Measurements from ENCODE around the gene SLC43A2.
A peak's percentile ranks its signal among the peaks of the same experiment; 100 is the strongest.

SLC43A2 gene

GRCh38 chr17:1644493-1645206 is 16.0 kb upstream of the SLC43A2 start:
- intact Hi-C loops (cut with DNase I), result loop anchor here (5.0 kb wide), 1 partner anchor 72 kb away; no protein-coding TSS in a partner anchor
- DNase-seq, result peak in 1 of 10 donors; percentile 73

DNA sequence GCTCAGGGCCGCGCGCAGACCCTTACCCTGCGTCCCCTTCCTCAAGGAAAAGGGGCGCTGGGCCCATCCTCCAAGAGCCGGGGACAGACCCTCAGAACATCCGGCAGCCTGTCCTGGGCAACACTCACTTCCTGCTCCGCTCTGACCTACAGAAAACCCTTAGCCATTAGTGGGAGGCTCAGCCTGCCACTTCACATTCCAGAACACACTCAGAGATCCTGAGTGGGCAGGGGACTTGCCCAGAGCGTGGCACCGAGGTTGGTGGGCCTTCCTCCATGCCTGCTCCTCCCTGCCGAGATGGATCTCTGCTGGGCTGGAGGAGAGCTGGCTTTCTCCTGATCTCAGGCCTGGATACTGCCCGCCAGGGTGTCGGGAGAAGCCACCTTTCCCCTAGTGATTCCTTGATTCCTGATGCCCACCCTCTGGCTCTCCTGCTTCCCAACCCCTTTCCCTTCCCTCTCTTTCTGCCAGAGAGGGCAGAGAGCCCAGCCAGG is 15.4 kb upstream of the SLC43A2 start:
- DNase-seq, result peak in 1 of 10 donors; percentile 58
- intact Hi-C loops (cut with DNase I), result no loop called here

GRCh38 chr17:1643293-1643998 is 14.8 kb upstream of the SLC43A2 start:
- intact Hi-C loops (cut with DNase I), result no loop called here
- DNase-seq, result peak in 4 of 10 donors; percentile 12 to 90 (median 58)

GRCh38 chr17:1641065-1641403 is 12.4 kb upstream of the SLC43A2 start:
- DNase-seq, result peak in 1 of 10 donors; percentile 77

DNA sequence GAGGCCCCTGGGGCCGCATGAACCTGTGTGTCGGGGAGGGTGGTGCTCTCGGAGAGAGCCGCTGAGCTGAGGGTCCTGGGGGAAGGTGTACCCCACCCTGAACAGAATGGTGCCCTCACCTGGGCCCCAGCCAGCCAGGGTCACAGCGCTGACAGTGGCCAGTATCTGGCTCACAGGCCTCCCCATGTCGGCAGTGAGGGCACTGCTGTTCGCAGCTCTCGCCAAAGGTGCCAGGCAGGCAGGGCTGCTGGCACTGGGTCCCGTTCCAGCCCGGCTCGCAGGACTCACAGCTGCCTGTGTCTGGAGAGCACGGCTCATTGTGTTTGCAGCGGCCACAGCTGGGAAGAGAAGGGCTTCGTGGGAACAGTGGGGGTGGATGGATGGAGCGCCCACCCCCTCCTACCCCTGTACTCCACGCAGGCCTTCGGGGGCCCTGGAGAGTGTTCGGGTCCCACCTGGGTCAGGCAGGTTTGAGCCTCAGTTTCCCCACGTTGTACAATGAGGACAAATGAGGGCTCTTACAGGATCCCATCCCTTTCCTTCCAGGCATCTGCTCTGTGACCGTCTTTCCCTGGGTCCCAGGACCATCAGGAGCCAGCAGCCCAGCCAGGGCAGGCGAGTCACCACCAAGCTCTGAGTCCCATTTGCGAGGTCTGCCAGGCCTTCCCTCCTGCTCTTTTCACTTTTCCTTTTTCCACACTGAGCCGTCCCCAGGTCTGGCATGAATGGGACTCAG is 11.9 kb upstream of the SLC43A2 start:
- DNase-seq, result peak in 8 of 10 donors; percentile 27 to 94 (median 62)
- intact Hi-C loops (cut with DNase I), result no loop called here

More at GRCh38 chr17:1641065-1641403, 12.4 kb upstream of the SLC43A2 start:
- intact Hi-C loops (cut with DNase I), result no loop called here

- peak in 5 of 10 donors; percentile 23 to 89 (median 51) for DNase-seq
- intact Hi-C loops (cut with DNase I), result no loop called here
These were observed 11.0 kb upstream of the SLC43A2 start for GRCh38 chr17:1639549-1640180.

DNA sequence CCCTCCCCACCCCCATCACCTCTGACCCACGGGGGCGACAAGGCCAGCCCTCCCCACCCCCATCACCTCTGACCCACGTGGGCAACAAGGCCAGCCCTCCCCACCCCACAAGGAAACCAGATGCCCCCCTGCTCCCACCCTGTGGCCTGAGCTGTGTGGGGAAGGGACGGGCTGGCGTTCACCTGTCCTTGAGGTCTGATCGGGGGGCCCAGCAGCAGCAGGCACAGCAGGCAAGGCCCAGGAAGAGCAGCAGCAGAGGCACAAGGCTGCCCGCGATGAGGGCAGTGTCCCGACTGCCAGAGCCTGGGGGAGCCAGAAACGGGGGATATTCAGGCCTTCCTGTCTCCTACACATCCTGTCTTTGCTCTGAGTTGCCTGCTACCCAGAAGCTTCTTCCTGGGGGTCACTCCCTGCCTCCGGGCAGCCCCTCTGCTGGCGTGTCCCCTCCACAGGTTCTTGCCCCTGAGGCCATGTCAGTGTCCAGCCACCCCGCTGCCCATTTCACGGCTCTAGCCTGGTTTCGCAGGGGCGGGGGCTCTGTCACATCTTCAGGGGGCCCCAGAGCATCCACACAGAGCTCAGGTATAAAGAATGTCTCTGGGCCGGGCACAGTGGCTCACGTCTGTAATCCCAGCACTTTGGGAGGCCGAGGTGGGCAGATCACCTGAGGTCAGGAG is 10.1 kb upstream of the SLC43A2 start:
- intact Hi-C loops (cut with DNase I), result no loop called here
- DNase-seq, result no peak

GRCh38 chr17:1638171-1638590 is 9.5 kb upstream of the SLC43A2 start:
- intact Hi-C loops (cut with DNase I), result no loop called here
- DNase-seq, result no peak

DNA sequence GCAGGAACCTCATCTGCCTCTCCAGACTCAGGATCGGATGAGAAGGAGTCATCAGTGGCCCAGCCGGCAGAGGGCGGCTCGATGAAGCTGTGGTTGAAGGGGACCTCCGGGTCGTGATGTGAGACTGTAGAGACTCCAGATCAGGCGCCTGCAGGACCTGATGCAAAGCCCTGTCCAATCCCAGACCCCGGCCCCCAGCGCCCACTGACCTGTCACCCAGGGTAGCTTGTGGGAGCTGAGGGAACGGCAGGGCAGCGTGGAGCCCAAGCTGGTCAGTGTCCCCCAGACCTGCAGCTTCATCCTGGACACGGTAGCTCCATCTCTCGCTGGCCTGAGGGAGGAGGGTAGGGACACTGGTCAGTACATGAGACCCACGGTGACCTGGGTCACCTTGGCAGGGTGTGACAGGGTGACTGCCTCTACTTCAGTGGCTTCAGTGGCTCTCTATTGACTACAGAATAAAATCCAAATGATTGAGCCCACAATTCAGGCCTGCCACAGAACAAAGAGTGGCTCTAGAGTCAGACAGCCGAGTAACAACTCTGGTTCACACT is 8.2 kb upstream of the SLC43A2 start:
- no peak for DNase-seq
- intact Hi-C loops (cut with DNase I), result no loop called here

GRCh38 chr17:1635675-1636465 is 7.2 kb upstream of the SLC43A2 start:
- DNase-seq, result no peak
- intact Hi-C loops (cut with DNase I), result no loop called here

DNA sequence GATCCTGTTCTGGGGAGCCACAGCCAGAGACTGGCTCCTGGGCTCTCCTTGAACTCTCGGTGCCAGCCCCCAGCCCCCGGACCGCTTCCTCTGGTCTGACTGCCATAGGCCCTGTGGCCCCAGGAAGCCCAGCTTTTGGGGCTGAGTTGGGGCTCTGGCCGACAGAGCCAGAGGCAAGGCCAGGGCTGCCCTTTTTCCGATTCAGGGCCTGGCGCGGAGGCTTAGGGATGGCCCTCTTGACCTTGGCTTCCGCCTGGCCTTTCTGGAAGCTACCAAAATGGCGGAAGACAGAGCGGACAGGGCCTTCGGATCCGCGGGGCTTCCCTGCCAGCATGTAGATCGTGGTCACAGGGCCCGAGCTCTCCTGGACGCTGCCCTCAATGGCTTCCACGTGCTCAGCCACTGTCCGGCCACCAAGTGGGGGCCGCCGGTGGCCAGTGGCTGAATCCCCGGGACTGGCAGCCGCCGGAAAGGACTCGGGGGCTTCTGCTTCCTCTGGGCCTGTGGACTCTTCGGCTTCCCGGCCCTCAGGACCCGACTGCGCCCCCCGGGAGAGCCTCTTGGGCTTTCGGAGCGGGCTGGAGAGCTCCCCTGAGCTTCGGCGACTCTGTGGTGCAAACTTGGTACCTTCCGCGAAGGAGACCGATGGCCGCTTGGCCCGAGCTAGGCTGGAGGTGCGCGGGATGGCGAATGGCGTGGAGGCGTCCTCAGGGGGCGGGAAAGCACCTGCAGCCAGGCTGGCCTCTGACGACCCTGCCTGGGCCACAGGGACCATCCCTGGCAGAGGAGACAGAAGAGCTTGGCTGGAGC is 6.4 kb upstream of the SLC43A2 start:
- no peak for DNase-seq
- intact Hi-C loops (cut with DNase I), result no loop called here

DNA sequence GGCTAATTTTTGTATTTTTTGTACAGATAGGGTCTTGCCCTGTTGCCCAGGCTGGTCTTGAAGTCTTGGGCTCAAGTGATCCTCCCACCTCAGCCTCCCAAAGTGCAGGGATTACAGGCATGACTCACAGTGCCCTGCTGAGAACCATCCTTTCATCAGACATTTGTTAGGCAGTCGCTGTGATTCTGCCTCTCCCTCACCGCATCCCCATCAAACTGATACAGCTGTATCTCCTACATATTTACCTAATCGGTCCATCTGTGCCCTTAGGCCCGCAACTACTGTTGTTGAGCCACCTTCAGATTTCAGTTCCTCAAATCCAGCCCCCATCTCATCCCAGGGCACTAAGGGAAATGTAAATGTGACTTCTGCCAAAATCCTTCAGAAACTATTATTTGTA is 2.0 kb upstream of the SLC43A2 start:
- intact Hi-C loops (cut with DNase I), result loop anchor here (1.0 kb wide), 1 partner anchor 56 kb away; no protein-coding TSS in a partner anchor
- no peak for DNase-seq

- DNase-seq, result peak in 5 of 10 donors; percentile 23 to 90 (median 51)
- intact Hi-C loops (cut with DNase I), result loop anchor here (1.0 to 2.0 kb wide), 2 partner anchors 19 to 55 kb away; partner anchors contain the start of gene RILP
These were observed 1.1 kb upstream of the SLC43A2 start for GRCh38 chr17:1629504-1630310.

DNA sequence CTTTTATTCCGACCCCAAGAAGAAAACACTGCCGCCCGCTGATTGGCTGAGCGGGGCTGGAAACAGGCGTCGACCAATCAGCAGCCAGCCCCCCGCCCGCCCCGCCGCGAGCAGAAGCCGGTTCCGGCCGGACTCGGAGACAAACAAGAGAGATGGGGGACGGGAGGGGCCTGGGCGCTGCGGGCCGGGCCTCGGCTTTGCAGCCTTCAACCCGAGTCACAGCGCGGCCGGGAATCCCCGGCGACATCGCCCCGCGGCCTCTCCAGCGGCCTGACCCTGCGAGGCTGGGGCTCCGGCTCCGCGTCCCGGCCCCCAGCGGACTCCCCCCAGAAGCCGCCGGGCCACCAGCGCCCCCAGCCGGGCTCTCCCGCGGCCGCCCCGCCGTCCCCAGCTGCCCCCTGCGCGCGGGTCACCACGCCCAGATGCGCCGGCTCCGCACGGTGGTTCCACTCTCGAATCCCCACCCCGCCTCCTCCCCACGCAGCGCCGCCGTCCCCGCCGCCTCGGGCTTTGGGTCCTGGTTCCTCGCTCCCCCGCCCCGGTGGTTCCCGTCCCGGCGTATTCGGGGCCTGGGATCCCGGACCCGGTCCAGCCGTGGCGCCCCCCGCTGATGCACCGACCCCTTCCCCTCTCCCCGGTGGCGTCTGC is 346 bp upstream of the SLC43A2 start:
- intact Hi-C loops (cut with DNase I), result loop anchor here (2.0 kb wide), 1 partner anchor 20 kb away; the partner anchor contains the start of gene RILP
- peak; percentile 94 to 99 (median 96) for DNase-seq

DNA sequence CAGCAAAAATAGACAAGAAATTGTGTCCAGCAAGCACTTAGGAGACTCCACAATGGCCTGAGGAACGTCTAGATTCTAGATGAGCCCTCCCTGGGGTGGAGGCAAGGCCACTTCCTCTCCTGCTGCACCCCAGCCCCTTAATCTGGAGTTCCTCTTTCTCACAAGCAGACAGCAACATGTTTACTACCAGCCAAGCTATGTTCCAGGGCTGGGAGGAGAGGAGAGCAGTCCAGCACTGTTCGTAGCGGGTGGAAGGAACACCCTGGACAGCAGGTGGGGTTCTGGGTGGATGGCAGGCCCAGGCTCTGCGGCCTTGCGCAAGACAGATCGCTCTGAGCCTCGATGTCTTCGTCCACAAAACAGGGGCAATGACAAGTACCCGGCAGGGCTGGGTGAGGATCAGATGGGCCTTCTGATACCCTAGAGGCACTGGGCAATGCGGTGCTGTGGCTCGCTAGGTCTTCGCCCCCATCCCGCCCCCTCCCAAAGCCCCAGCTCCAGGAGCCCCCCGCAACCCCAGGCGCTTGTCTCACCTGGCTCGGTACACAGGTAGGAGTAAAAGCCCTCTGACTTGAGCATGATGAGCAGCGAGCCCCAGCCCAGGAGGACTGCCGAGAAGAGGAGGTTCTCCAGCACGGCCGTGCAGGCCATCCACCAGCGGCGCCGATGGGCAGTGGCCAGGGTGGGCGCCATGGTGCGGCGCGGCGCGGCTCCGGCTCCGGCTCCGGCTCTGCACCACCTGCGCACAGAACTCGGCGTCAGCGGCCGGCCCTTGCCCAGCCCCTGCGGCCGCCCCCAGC is 1.3 kb downstream of the SLC43A2 start:
- DNase-seq, result peak in 2 of 10 donors; percentile 44 to 90
- intact Hi-C loops (cut with DNase I), result no loop called here

DNA sequence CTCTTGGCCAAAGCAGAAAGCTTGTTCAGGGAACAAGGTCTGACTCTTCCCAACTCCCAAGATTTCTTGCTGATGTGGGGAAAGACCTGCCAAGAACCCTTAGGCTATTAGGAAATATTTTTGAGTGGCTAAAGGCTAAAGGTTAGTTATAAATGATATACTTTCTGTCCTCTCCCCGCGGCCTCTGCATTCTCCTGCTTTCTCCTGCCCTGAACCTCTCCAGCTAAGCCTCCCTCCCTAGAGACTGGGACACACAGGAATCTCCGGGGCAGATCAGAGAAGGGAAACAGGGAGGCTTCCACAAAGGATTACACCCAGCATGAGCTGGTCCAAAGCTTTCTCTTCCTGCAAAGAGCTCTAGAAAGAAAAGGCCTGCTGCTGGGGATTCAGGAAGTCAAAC is 2.3 kb downstream of the SLC43A2 start:
- no peak for DNase-seq
- intact Hi-C loops (cut with DNase I), result no loop called here
